Astrocyte of the hippocampus (primary cell): Measurements from ENCODE around the gene ADPRM.
A peak's percentile ranks its signal among the peaks of the same experiment; 100 is the strongest.

Experiments
- DNase-seq: peaks from one replicate; pipeline ENCODE4 v3.0.0; 2011; ENCODE audit warnings: low read depth, low spot score

ADPRM gene

GRCh38 chr17:10738521-10739258 is 41.3 kb downstream of the ADPRM start:
- no peak for DNase-seq

- DNase-seq: no peak
These were observed 42.0 kb downstream of the ADPRM start for GRCh38 chr17:10739386-10739785.

- DNase-seq: no peak
These were observed 44.2 kb downstream of the ADPRM start for GRCh38 chr17:10741416-10742135.

GRCh38 chr17:10742431-10742830 is 45.0 kb downstream of the ADPRM start:
- DNase-seq: no peak

GRCh38 chr17:10743316-10744009 is 46.1 kb downstream of the ADPRM start:
- peak; percentile 37 for DNase-seq

- DNase-seq: no peak
These were observed 47.2 kb downstream of the ADPRM start for GRCh38 chr17:10744501-10745000.

- DNase-seq: peak; percentile 39
These were observed 47.8 kb downstream of the ADPRM start for GRCh38 chr17:10745231-10745630.

GRCh38 chr17:10748531-10749181 is 51.3 kb downstream of the ADPRM start:
- no peak for DNase-seq

GRCh38 chr17:10750210-10750609 is 52.8 kb downstream of the ADPRM start:
- no peak for DNase-seq

- DNase-seq: no peak
These were observed 54.2 kb downstream of the ADPRM start for GRCh38 chr17:10751563-10751962.

- no peak for DNase-seq
These were observed 55.3 kb downstream of the ADPRM start for GRCh38 chr17:10752696-10753095.

- DNase-seq: peak; percentile 33
These were observed 56.7 kb downstream of the ADPRM start for GRCh38 chr17:10754109-10754508.

GRCh38 chr17:10754861-10755591 is 57.6 kb downstream of the ADPRM start:
- peak; percentile 17 for DNase-seq

GRCh38 chr17:10755592-10756127 is 58.3 kb downstream of the ADPRM start:
- no peak for DNase-seq

- DNase-seq: no peak
These were observed 58.8 kb downstream of the ADPRM start for GRCh38 chr17:10756185-10756584.

- DNase-seq: no peak
These were observed 59.2 kb downstream of the ADPRM start for GRCh38 chr17:10756619-10757018.

- DNase-seq: no peak
These were observed 59.7 kb downstream of the ADPRM start for GRCh38 chr17:10757067-10757466.

- no peak for DNase-seq
These were observed 60.3 kb downstream of the ADPRM start for GRCh38 chr17:10757647-10758046.

- no peak for DNase-seq
These were observed 60.7 kb downstream of the ADPRM start for GRCh38 chr17:10758062-10758461.
